GM08714 (cell line): ENCODE results near the gene TOLLIP.

ENCODE experiments used
- H3K4me3 ChIP-seq: fragments of 200-500 bp; sonication (Bioruptor generic); 2 replicates; pipeline ENCODE4 v1.5.1; 2014; ENCODE audit warnings: mild to moderate bottlenecking, low read length, inconsistent platforms
- ZNF274 ChIP-seq: IDR thresholded peaks from 2 replicates; pipeline ENCODE4 v1.6.1; 2012; ENCODE audit warnings: mild to moderate bottlenecking, low read depth, low read length

TOLLIP gene

DNA sequence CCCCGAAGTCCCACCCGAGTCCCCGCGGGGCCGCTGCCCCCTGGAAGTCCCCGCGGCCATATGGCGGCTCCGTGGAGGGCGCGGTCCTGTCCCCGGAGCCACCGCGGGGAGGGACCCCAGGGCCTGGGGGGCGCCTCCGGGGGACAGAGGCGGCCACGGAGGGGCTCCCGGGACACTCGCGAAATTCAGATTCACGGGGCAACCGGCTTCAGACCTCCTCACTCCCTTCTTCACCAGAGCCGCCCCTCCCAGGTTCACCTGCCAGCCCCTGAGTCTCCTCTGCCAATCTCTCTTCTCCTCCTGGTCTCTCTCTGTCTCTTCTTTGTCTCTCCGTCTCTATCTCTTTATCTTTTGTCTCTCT lies 28.2 kb upstream of the TOLLIP start:
- no peak for TF ChIP-seq ZNF274
- no peak overlapping the region for H3K4me3 ChIP-seq

DNA sequence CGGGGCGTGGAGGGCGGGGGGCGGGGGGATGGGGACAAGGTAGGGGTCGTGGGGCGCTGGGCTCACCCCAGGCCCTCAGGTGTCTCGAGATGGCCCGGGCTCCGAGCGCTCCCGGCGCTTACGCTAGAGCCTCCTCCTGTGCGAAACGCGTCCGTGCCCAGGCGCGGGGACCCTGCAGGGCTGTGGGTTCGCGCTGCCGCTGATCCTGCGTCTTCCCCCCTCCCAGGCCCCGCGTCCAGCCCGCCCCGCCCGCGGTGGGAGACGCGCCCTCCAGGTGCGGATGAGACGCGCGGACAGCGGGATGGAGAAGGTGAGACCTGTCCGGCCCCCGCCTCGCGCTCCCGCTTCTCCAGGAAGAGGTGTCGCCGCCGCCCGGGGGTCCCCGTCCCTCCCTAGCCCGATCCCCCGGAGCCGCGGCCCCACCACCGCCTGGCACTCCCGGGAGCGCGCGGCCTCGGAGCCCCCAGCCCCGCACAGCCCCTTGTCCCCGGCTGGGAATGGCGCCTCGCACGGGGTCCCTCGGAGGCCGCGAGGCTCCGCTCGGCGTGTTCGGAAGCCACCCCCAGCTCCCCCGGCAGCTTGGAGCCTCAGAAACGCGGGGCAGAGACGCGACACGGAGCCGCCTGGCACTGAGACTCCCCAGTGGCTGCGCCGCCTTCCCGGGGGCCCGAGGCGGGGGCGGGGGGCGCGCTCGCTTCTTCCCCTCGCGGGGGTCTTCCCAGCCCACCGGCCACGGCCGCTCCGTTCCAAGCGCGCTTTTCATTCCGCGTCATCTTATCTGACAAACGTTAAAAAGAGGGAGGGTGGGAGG lies 27.6 kb upstream of the TOLLIP start:
- no peak overlapping the region for H3K4me3 ChIP-seq
- TF ChIP-seq ZNF274 = no peak

DNA sequence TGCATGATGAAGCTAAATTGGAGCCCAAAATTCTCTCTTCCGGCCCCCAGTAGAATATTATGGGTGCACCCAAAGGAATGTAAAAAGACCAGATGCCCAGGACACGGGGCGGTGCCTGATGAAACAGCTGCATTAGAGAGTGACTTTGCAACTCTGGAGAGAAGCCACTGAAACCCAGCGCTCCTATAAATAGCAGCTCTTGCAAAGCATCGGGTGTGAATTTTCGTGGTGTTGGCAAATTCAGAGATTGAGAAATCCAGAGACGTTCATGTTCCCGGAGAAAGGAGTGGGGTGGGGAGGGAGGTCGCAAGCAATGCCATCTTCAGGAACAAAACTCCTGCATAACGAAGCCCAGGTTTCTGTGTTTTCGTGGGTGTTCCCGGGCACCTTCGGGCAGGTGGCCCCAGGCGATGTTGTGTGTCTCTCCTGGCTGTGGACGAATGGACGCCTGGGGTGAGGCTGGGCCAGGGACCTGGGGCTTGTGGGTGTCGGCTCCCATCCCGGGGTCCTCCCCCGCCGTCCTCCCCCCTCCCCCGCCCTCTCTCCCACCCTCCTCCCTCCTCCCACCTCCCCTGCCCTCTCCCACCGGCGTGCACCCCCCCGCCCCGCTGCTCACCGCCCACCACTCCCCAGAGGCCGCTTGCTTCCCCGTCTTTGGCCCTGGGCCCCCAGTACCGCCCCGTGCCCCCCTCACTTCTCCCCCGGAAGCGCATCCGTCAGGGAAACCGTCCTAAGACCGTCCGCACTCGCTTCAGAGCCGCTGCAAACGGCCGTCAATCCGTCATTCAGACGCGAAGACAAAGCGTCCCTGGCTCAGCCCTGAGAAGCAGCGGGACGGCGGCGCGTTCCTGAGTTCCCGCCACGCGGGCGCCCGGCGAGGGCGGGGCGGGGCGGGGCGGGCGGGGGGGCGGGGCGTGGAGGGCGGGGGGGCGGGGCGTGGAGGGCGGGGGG lies 26.7 kb upstream of the TOLLIP start:
- peak overlapping the region; percentile 60; the same call in 1 of the 2 replicates for H3K4me3 ChIP-seq
- no peak for TF ChIP-seq ZNF274

- no peak for TF ChIP-seq ZNF274
These were observed 25.9 kb upstream of the TOLLIP start for GRCh38 chr11:1335264-1335810.

DNA sequence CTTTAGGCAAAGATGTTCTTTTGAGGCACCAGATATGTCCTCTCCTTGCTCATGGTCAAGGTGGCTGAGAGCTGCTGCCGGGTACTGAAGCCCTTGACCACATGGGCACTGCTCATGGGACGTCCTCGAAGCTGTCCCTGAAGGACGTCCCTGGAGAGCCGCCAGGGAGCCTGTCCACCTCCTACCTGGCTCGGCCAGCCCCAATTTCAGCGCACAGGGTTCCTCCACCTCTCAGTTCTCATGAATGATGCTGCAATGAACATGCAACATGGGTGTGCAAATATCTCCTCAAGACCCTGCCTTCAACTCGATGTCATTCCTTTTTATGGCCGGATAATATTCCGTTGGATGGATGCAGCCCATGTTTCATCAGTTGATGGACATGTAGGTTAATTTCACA lies 24.4 kb upstream of the TOLLIP start:
- no peak overlapping the region for H3K4me3 ChIP-seq
- no peak for TF ChIP-seq ZNF274

More at GRCh38 chr11:1335264-1335810, 25.9 kb upstream of the TOLLIP start:
- peak overlapping the region; percentile 60; the same call in 1 of the 2 replicates for H3K4me3 ChIP-seq

DNA sequence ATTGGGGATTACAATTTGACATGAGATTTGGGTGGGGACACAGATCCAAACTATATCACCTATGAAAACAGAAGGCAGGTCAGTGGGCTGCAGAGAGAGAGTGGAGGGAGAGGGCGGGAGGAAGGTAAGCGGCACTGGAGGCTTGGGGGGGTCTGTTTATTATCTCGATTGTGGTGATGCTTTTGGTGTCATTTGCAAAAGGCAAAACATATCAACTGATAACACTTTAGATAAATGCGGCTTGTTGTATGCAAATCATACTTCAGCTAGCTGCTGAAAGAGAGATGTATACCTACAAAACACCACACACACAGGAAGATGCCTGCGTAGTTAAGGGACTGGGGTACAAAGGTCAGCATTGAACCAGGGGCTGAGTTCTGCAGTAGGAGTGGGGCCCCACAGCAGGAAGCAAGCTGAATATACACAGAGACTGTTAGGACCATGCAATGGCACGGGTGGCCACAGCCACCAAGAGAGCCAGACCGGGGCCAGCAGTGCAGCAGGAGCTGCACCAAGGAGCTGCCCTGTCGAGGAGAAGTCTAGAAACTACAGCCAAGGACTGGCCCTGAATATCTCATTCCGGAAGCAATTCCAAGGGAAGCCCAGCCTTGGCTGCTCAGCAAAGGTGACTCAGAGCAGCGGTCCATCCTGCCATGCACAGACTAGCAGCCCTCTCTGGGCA lies 23.8 kb upstream of the TOLLIP start:
- H3K4me3 ChIP-seq = no peak overlapping the region
- TF ChIP-seq ZNF274 = no peak

- H3K4me3 ChIP-seq = no peak overlapping the region
- no peak for TF ChIP-seq ZNF274
These were observed 21.0 kb upstream of the TOLLIP start for GRCh38 chr11:1330473-1330872.

- no peak for TF ChIP-seq ZNF274
- H3K4me3 ChIP-seq = no peak overlapping the region
These were observed 17.6 kb upstream of the TOLLIP start for GRCh38 chr11:1327064-1327460.

GRCh38 chr11:1326435-1327063 lies 17.1 kb upstream of the TOLLIP start:
- no peak for TF ChIP-seq ZNF274
- H3K4me3 ChIP-seq = no peak overlapping the region

DNA sequence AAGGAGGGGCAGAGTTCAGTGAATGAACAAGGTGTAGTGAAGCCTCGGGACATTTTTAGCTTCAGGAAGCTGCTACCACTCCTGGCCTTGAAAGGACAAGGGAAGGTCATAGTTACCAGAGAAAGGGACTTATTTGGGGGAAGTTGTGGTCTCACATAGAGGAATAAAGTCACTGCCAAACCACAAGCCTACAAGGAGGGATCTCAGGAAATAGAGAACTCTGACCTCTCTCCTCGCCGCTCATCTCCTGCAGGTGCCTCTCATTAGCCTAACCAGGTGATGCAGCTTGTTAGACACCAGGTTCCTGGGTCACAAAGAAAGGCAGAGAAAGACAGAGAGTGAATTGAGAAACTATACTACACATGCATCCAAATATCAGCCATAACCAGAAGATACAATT lies 14.3 kb upstream of the TOLLIP start:
- TF ChIP-seq ZNF274 = no peak
- H3K4me3 ChIP-seq = no peak overlapping the region

DNA sequence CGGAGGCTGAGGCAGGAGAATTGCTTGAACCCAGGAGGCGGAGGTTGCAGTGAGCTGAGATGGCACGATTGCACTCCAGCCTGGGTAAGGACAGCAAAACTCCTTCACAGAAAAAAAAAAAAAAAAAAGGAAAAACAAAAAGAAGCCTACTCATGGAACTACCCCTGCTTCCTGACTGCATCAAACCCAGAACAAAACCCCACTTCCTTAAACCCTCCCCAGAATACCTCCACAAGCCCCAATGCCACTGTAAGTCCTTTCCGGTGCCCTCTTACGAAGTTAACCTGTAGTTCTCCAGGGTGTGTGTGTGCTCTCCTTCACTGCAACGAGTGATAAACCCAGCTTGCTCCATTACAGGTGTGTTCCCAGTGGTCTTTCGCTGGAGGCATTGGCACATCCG lies 8.6 kb upstream of the TOLLIP start:
- no peak for TF ChIP-seq ZNF274

GRCh38 chr11:1317432-1317831 lies 8.0 kb upstream of the TOLLIP start:
- no peak overlapping the region for H3K4me3 ChIP-seq
- no peak for TF ChIP-seq ZNF274

More for the DNA sequence above, 8.6 kb upstream of the TOLLIP start:
- H3K4me3 ChIP-seq = no peak overlapping the region

GRCh38 chr11:1310772-1311468 lies 1.5 kb upstream of the TOLLIP start:
- H3K4me3 ChIP-seq = peak overlapping the region; percentile 62; the same call in 1 of the 2 replicates
- no peak for TF ChIP-seq ZNF274
